PC-3 (cell line): Measurements from ENCODE around the gene MSGN1. TPM values are rescaled to one million over a fixed set of nuclear protein-coding genes. Genes with fewer than 3 reads are reported as not detected.

Experiments used
- ATAC-seq: fragments of 200-7000 bp; cut with Tn5 transposase; 2 replicates; pipeline ENCODE4 v1.9.1; 2020; ENCODE audit warnings: mild to moderate bottlenecking, moderate library complexity
- BruUV-seq: library from RNA; stranded (reverse); fragments of 400-500 nt; replicated peaks from 2 replicates; lab custom pipeline; 2021; lab: Mats Ljungman, UMichigan
- CTCF ChIA-PET: fragments of 300-600 bp; sonication (Branson Sonifier 250); formaldehyde crosslinking; loops from one replicate; lab custom pipeline; 2022; ENCODE audit warnings: antibody characterized with exemption; lab: Charles Lee
- POLR2A ChIA-PET: fragments of 300-600 bp; sonication (Branson Sonifier 250); formaldehyde crosslinking; loops from one replicate; lab custom pipeline; 2022; ENCODE audit warnings: antibody characterized with exemption; ENCODE audit not compliant: unreplicated experiment; lab: Charles Lee
- DNase-seq: peaks from one replicate; pipeline ENCODE4 v3.0.0-alpha.2; 2015
- H2AFZ ChIP-seq: fragments of 300-600 bp; sonication (generic); 2 replicates; pipeline ENCODE4 v1.6.0; 2016; ENCODE audit warnings: antibody characterized with exemption, low read length
- H3F3A ChIP-seq: fragments of 300-600 bp; sonication (generic); one replicate; pipeline ENCODE4 v1.6.0; 2017; ENCODE audit warnings: antibody characterized with exemption, low read length, control low read depth, mild to moderate bottlenecking; ENCODE audit not compliant: unreplicated experiment
- H3K27ac ChIP-seq: fragments of 300-600 bp; sonication (generic); 2 replicates; pipeline ENCODE4 v1.5.1; 2016; ENCODE audit warnings: mild to moderate bottlenecking, low read length
- H3K27me3 ChIP-seq: fragments of 300-600 bp; sonication (generic); 2 replicates; pipeline ENCODE4 v1.6.1; 2016; ENCODE audit warnings: low read length, mixed read lengths
- H3K36me3 ChIP-seq: fragments of 300-600 bp; sonication (generic); 2 replicates; pipeline ENCODE4 v1.6.1; 2016; ENCODE audit warnings: low read depth, mixed run types, low read length, mixed read lengths
- H3K4me1 ChIP-seq: fragments of 300-600 bp; sonication (generic); 2 replicates; pipeline ENCODE4 v1.5.1; 2016; ENCODE audit warnings: low read length; ENCODE audit not compliant: insufficient read depth
- H3K4me2 ChIP-seq: fragments of 300-600 bp; sonication (generic); 2 replicates; pipeline ENCODE4 v1.6.0; 2016; ENCODE audit warnings: low read length
- H3K4me3 ChIP-seq: fragments of 300-600 bp; sonication (generic); 2 replicates; pipeline ENCODE4 v1.5.1; 2016; ENCODE audit warnings: mild to moderate bottlenecking, low read length, mixed read lengths
- H3K79me2 ChIP-seq: fragments of 300-600 bp; sonication (generic); 2 replicates; pipeline ENCODE4 v1.6.1; 2017; ENCODE audit warnings: low read length, mixed read lengths
- H3K9ac ChIP-seq: fragments of 300-600 bp; sonication (generic); 2 replicates; pipeline ENCODE4 v1.6.0; 2016; ENCODE audit warnings: mild to moderate bottlenecking, low read length
- H3K9me2 ChIP-seq: fragments of 300-600 bp; sonication (generic); replicated peaks from 2 replicates; pipeline ENCODE4 v1.6.1; 2016; ENCODE audit warnings: mixed run types, low read length, mixed read lengths
- H3K9me3 ChIP-seq: fragments of 300-600 bp; sonication (generic); 2 replicates; pipeline ENCODE4 v1.6.1; 2016; ENCODE audit warnings: low read length, mixed read lengths
- H4K20me1 ChIP-seq: fragments of 300-600 bp; sonication (generic); 2 replicates; pipeline ENCODE4 v1.6.1; 2016; ENCODE audit warnings: low read length, mixed read lengths
- CTCF ChIP-seq: fragments of 300-600 bp; sonication (generic); conservative IDR thresholded peaks from 2 replicates; pipeline ENCODE4 v1.5.1; 2017; ENCODE audit warnings: antibody characterized with exemption, low read depth, mild to moderate bottlenecking, low read length
- EZH2 ChIP-seq: fragments of 300-600 bp; sonication (generic); IDR thresholded peaks from one replicate; pipeline ENCODE4 v1.6.1; 2017; ENCODE audit warnings: antibody characterized with exemption, mild to moderate bottlenecking, low read length; ENCODE audit not compliant: unreplicated experiment
- EZH2phosphoT487 ChIP-seq: fragments of 300-600 bp; sonication (generic); IDR thresholded peaks from 2 replicates; pipeline ENCODE4 v1.6.1; 2018; ENCODE audit warnings: mild to moderate bottlenecking, antibody characterized with exemption, low read length, borderline replicate concordance
- intact Hi-C: fragments of 100-400 bp; cut with micrococcal nuclease; formaldehyde crosslinking; loops from 2 replicates; pipeline ENCODE4 v1.9.0; 2023
- total RNA-seq: library from RNA; depleted of rRNA; stranded (reverse); fragments of >200 nt; gene quantifications from 2 replicates; pipeline ENCODE4 v1.2.3, GENCODE V29; 2014

The MSGN1 gene
- total RNA-seq, 1 experiment from 2014 or later: not detected

- TF ChIP-seq CTCF: no peak
- no peak for TF ChIP-seq EZH2
- TF ChIP-seq EZH2phosphoT487: no peak
- H3K27me3 ChIP-seq: peaks cover 67% of the 10 kb centered on the region
- no TSS peak for BruUV-seq
- no peaks in the 10 kb centered on the region for H3K4me1 ChIP-seq
- H3K4me3 ChIP-seq: no peak overlapping the region
- H3K4me2 ChIP-seq: no peak overlapping the region
- H2AFZ ChIP-seq: no peak overlapping the region
- no peaks in the 10 kb centered on the region for H3K9me3 ChIP-seq
- H3K36me3 ChIP-seq: no peaks in the 10 kb centered on the region
- no peak overlapping the region for H3K9ac ChIP-seq
- no peaks in the 10 kb centered on the region for H3K9me2 ChIP-seq
- no peaks in the 10 kb centered on the region for H4K20me1 ChIP-seq
- intact Hi-C loops: no loop called here
- CTCF ChIA-PET: no interaction called here
- ATAC-seq: no peak
- no peak overlapping the region for H3K27ac ChIP-seq
- no peaks in the 10 kb centered on the region for H3K79me2 ChIP-seq
- no peak for DNase-seq
- no peaks in the 10 kb centered on the region for H3F3A ChIP-seq
- POLR2A ChIA-PET: no interaction called here
Measured at GRCh38 chr2:17800219-17800618, 16.0 kb upstream of the MSGN1 start.

GRCh38 chr2:17800693-17801458, 15.4 kb upstream of the MSGN1 start:
- Histone ChIP-seq H3K4me3 (no peak overlapping the region), H3K27me3 (peaks cover 64% of the 10 kb centered on the region), H3K9me2 (no peaks in the 10 kb centered on the region), H2AFZ (no peak overlapping the region), H3K4me2 (no peak overlapping the region), H3K9ac (no peak overlapping the region), H3K79me2 (no peaks in the 10 kb centered on the region), H3K4me1 (no peaks in the 10 kb centered on the region), H3K9me3 (no peaks in the 10 kb centered on the region), H3F3A (no peaks in the 10 kb centered on the region), H4K20me1 (no peaks in the 10 kb centered on the region), H3K27ac (no peak overlapping the region), H3K36me3 (no peaks in the 10 kb centered on the region)
- CTCF ChIA-PET: no interaction called here
- ATAC-seq (no peak), DNase-seq (peak; percentile 12)
- TF ChIP-seq EZH2phosphoT487: no peak
- TF ChIP-seq EZH2: no peak
- no peak for TF ChIP-seq CTCF
- no TSS peak for BruUV-seq
- POLR2A ChIA-PET: no interaction called here
- intact Hi-C loops: no loop called here

DNA sequence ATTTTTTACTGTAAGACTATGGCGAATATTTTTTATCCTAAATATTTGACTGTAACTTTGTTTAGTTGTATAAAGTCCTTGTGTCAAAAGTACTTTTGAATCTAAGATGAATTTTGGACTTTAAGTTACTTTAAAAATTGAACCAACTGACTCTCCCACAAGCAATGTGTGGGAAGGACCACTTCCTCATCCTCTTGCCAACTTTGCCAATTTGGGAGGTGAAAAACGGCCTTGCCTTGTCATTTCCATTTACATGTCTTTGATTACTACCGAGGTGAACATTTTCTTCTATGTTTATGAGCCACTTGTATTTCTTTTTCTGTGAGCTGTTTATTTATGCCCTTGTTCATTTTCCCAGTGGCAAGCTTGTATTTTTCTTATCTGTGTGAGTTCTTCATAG, 12.8 kb upstream of the MSGN1 start:
- Histone ChIP-seq H2AFZ (no peak overlapping the region), H3F3A (no peaks in the 10 kb centered on the region), H3K4me3 (no peak overlapping the region), H4K20me1 (no peaks in the 10 kb centered on the region), H3K27me3 (peaks cover 52% of the 10 kb centered on the region), H3K27ac (no peak overlapping the region), H3K4me2 (no peak overlapping the region), H3K4me1 (no peaks in the 10 kb centered on the region), H3K9me2 (no peaks in the 10 kb centered on the region), H3K9me3 (no peaks in the 10 kb centered on the region), H3K36me3 (no peaks in the 10 kb centered on the region), H3K9ac (no peak overlapping the region), H3K79me2 (no peaks in the 10 kb centered on the region)
- ATAC-seq (no peak), DNase-seq (no peak)
- CTCF ChIA-PET: no interaction called here
- POLR2A ChIA-PET: no interaction called here
- TF ChIP-seq CTCF (no peak), EZH2 (no peak), EZH2phosphoT487 (no peak)
- intact Hi-C loops: no loop called here
- BruUV-seq: no TSS peak
